ENCODE data around the gene BSCL2.

DNA sequence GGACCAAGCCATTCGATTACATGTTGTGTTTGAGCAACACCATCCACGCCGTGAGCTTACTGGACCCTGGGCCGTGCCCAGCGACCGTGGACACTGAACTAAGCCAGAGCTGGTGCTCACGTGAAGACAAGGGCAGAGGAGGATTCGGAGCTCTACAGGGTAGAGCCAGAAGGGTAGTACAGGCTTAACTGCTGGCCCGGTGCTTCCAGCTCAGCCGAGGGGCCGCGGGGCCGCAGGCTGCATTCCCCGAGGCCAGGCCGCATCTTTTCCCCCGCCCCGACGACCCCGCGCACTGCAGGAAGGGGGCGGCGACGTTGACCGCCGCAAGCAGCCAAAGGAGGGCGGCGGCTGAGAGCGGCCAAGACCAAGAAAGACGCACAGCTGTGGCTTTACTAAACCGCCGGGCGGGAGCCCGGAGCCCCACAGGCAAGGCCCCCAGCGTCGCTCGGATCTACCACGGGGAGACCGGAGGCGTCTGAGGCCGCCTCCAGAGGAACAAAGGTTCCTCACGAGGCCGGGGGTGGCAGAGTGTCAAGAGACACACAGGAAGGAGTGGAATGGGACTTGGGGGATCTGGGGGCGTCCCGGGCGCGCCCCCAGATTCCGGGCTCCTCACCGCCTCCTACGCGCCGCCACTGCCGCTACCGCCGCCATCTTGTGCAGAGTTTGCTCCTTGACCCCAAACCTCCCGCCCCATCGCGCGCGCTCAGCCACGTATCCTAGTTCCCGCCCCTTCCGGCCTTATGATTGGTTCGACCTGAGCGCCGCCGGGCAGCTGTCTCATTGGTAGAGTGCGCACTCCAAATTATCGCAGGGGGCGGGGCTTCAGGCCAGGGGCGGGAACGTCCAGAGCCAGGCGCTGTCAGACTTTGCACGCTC lies 61.0 kb downstream of the BSCL2 start, which contains the start of gene GANAB:
- TF ChIP-seq, protein P1, sequence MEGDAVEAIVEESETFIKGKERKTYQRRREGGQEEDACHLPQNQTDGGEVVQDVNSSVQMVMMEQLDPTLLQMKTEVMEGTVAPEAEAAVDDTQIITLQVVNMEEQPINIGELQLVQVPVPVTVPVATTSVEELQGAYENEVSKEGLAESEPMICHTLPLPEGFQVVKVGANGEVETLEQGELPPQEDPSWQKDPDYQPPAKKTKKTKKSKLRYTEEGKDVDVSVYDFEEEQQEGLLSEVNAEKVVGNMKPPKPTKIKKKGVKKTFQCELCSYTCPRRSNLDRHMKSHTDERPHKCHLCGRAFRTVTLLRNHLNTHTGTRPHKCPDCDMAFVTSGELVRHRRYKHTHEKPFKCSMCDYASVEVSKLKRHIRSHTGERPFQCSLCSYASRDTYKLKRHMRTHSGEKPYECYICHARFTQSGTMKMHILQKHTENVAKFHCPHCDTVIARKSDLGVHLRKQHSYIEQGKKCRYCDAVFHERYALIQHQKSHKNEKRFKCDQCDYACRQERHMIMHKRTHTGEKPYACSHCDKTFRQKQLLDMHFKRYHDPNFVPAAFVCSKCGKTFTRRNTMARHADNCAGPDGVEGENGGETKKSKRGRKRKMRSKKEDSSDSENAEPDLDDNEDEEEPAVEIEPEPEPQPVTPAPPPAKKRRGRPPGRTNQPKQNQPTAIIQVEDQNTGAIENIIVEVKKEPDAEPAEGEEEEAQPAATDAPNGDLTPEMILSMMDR (IDR thresholded peaks at IDR 0.05) = no peak
- no peak for TF ChIP-seq ZFX (IDR thresholded peaks at IDR 0.05; ENCODE audit: borderline replicate concordance)
